Tibial nerve (tissue), 4 donors: ENCODE results near the gene RAP1GAP2. TPM values are rescaled to one million over a fixed set of nuclear protein-coding genes. Genes with fewer than 3 reads are reported as not detected.

ENCODE experiments used
- DNase-seq, 2 donors: peaks; one replicate each; pipeline ENCODE4 v3.0.0-alpha.2; 2019; ENCODE audit warnings: low spot score in 2 of 2
- H3K27ac ChIP-seq, 4 donors: fragments of 200-600 bp; sonication (generic) in 3 of 4; one replicate each; pipeline ENCODE4 v1.5.1; 2017 to 2019; ENCODE audit warnings: mild to moderate bottlenecking in 1 of 4
- H3K27me3 ChIP-seq, 2 donors: fragments of 200-600 bp; sonication (generic) in 1 of 2; one replicate each; pipeline versions ENCODE4 v1.5.1 to v1.6.0; 2017 to 2019
- H3K36me3 ChIP-seq, 3 donors: fragments of 200-600 bp; sonication (generic); one replicate each; pipeline ENCODE4 v1.5.1; 2018 to 2019
- H3K4me1 ChIP-seq, 4 donors: fragments of 200-600 bp; sonication (generic) in 3 of 4; one replicate each; pipeline ENCODE4 v1.5.1; 2017 to 2019
- H3K4me3 ChIP-seq, 4 donors: fragments of 200-600 bp; sonication (generic) in 3 of 4; one replicate each; pipeline ENCODE4 v1.5.1; 2017 to 2019; ENCODE audit warnings: mild to moderate bottlenecking in 1 of 4, moderate library complexity in 1 of 4
- H3K9me3 ChIP-seq, 4 donors: fragments of 200-600 bp; sonication (generic) in 3 of 4; one replicate each; pipeline ENCODE4 v1.5.1; 2017 to 2019
- EP300 ChIP-seq, 2 donors: sonication (generic); formaldehyde crosslinking; IDR thresholded peaks; one replicate each; pipeline ENCODE4 v1.6.1; 2017; ENCODE audit warnings: antibody characterized with exemption in 2 of 2, mild to moderate bottlenecking in 1 of 2
- POLR2A ChIP-seq, 2 donors: fragments of 450-650 bp; IDR thresholded peaks; one replicate each; pipeline ENCODE4 v1.6.1; 2017; ENCODE audit warnings: antibody characterized with exemption in 2 of 2, mild to moderate bottlenecking in 2 of 2, moderate library complexity in 2 of 2
- WGBS, 2 donors: methylation state at CpG; one replicate each; pipeline ENCODE4 v1.1.5; 2018; 5-methylcytosine and 5-hydroxymethylcytosine counted together
- total RNA-seq, 4 donors: library from RNA; depleted of rRNA; stranded (reverse); fragments of >200 nt; gene quantifications; one replicate each; pipeline ENCODE4 v1.1.0, GENCODE V29; 2016
- TF ChIP-seq, protein P1 (sequence below), 5 experiments: fragments of 200-600 bp in 3 of 5; fragments of 450-650 bp in 2 of 5; sonication (generic) in 3 of 5; IDR thresholded peaks; one replicate each; pipeline ENCODE4 v1.5.1; 2016 to 2019; ENCODE audit warnings: antibody characterized with exemption in 5 of 5, mild to moderate bottlenecking in 3 of 5, moderate library complexity in 2 of 5

RAP1GAP2 gene
- total RNA-seq, 4 donors from 2014 or later: 5.4 to 18.2 (median 11.9) TPM

- Histone ChIP-seq H3K4me1 (peaks cover 0 to 7% (median 2%) of the 10 kb centered on the region in 4 donors), H3K27ac (no peak overlapping the region), H3K27me3 (peaks cover 0 to 13% of the 10 kb centered on the region in 2 donors), H3K9me3 (no peaks in the 10 kb centered on the region), H3K4me3 (no peak overlapping the region), H3K36me3 (no peaks in the 10 kb centered on the region)
- TF ChIP-seq, protein P1, sequence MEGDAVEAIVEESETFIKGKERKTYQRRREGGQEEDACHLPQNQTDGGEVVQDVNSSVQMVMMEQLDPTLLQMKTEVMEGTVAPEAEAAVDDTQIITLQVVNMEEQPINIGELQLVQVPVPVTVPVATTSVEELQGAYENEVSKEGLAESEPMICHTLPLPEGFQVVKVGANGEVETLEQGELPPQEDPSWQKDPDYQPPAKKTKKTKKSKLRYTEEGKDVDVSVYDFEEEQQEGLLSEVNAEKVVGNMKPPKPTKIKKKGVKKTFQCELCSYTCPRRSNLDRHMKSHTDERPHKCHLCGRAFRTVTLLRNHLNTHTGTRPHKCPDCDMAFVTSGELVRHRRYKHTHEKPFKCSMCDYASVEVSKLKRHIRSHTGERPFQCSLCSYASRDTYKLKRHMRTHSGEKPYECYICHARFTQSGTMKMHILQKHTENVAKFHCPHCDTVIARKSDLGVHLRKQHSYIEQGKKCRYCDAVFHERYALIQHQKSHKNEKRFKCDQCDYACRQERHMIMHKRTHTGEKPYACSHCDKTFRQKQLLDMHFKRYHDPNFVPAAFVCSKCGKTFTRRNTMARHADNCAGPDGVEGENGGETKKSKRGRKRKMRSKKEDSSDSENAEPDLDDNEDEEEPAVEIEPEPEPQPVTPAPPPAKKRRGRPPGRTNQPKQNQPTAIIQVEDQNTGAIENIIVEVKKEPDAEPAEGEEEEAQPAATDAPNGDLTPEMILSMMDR (IDR thresholded peaks at IDR 0.05): no peak
- TF ChIP-seq EP300 (IDR thresholded peaks at IDR 0.05): no peak
- TF ChIP-seq POLR2A (IDR thresholded peaks at IDR 0.05): no peak
- 79 to 83% methylated on average over 3 of the region's 3 CpGs for WGBS, 2 donors
- no peak for DNase-seq
Observed at GRCh38 chr17:2789700-2790099, 6.5 kb upstream of the RAP1GAP2 start.

GRCh38 chr17:2792366-2793169 lies 3.7 kb upstream of the RAP1GAP2 start:
- no peaks in the 10 kb centered on the region for H3K36me3 ChIP-seq
- H3K9me3 ChIP-seq: no peaks in the 10 kb centered on the region
- TF ChIP-seq POLR2A (IDR thresholded peaks at IDR 0.05): no peak
- TF ChIP-seq, protein P1 (IDR thresholded peaks at IDR 0.05): no peak
- no peak for TF ChIP-seq EP300 (IDR thresholded peaks at IDR 0.05)
- H3K27ac ChIP-seq: no peak overlapping the region
- 61 to 65% methylated on average over 20 to 24 of the region's 24 CpGs for WGBS, 2 donors
- peaks cover 0 to 11% (median 0%) of the 10 kb centered on the region in 4 donors for H3K4me1 ChIP-seq
- DNase-seq: no peak
- H3K4me3 ChIP-seq: no peak overlapping the region
- H3K27me3 ChIP-seq: peaks cover 0 to 26% of the 10 kb centered on the region in 2 donors

DNA sequence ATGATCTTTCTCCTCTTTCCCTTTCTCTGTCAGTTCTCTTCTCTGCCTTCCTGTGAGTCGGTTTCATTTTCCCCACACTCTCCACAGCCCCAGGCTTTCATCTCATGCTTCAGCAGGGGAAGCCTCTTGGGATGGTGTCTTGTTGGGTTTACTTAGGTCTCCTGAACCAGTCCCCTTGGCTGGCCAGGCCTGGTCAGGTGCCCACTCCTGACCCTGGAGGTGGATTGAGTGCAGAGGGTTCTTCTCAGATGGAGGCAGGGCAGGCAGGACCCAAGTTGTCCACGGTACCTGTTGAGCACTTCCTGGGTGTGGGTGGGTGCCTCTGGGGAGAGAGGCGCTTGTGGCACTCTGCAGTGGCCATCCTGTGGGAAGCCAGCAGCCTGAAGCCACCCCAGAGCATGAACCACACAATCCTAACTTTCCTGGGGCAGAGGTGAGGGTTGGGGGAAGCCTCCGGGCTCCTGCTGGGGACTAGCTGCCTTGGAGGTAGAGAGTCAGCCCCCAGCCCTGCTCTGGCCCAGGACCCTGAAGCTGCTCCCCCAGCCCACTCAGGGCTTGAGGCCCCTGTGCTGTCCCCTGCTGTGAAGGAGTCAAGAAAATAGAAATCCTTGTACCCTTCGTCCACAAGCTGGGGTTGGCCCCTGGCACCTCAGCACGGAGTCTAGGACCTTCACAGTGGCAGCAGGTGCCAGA lies 2.0 kb upstream of the RAP1GAP2 start:
- Histone ChIP-seq H3K4me3 (no peak overlapping the region), H3K36me3 (no peaks in the 10 kb centered on the region), H3K4me1 (peaks cover 0 to 11% (median 0%) of the 10 kb centered on the region in 4 donors), H3K27me3 (peaks cover 0 to 26% of the 10 kb centered on the region in 2 donors), H3K9me3 (no peaks in the 10 kb centered on the region), H3K27ac (no peak overlapping the region)
- 66 to 79% methylated on average over 5 to 6 of the region's 6 CpGs for WGBS, 2 donors
- TF ChIP-seq, protein P1 (IDR thresholded peaks at IDR 0.05): no peak
- TF ChIP-seq POLR2A (IDR thresholded peaks at IDR 0.05) (no peak), EP300 (IDR thresholded peaks at IDR 0.05) (no peak)
- no peak for DNase-seq

- H3K27me3 ChIP-seq: peaks cover 0 to 29% of the 10 kb centered on the region in 2 donors
- DNase-seq: no peak
- peaks cover 0 to 11% (median 0%) of the 10 kb centered on the region in 4 donors for H3K4me1 ChIP-seq
- TF ChIP-seq EP300 (IDR thresholded peaks at IDR 0.05) (no peak), POLR2A (IDR thresholded peaks at IDR 0.05) (no peak)
- TF ChIP-seq, protein P1 (IDR thresholded peaks at IDR 0.05): no peak
- H3K9me3 ChIP-seq: no peaks in the 10 kb centered on the region
- no peaks in the 10 kb centered on the region for H3K36me3 ChIP-seq
- peak overlapping the region in 2 of 4 donors; percentile 29 to 38 for H3K4me3 ChIP-seq
- H3K27ac ChIP-seq: no peak overlapping the region
- 81 to 89% methylated on average over 16 to 28 of the region's 28 CpGs for whole genome bisulfite sequencing, 2 donors
Observed at GRCh38 chr17:2795441-2796163, 636 bp upstream of the RAP1GAP2 start.
